Activated CD8-positive, alpha-beta T cell treated with anti-CD3 and anti-CD28 coated beads for 36 hours (primary cell): Measurements from ENCODE around the gene APAF1. TPM values are rescaled to one million over a fixed set of nuclear protein-coding genes. Genes with fewer than 3 reads are reported as not detected.

Experiments
- ATAC-seq: fragments of 200-7000 bp; cut with Tn5 transposase; one replicate; pipeline ENCODE4 v1.10.0; 2021; ENCODE audit warnings: mild to moderate bottlenecking, moderate library complexity
- CTCF ChIA-PET: fragments of 350-600 bp; sonication (Branson Sonifier 250); formaldehyde crosslinking; loops from one replicate; lab custom pipeline; 2021; ENCODE audit warnings: antibody characterized with exemption; lab: Charles Lee
- POLR2A ChIA-PET: fragments of 350-600 bp; sonication (Branson Sonifier 250); formaldehyde crosslinking; loops from one replicate; lab custom pipeline; 2021; ENCODE audit warnings: antibody characterized with exemption; lab: Charles Lee
- DNase-seq: peaks from one replicate; pipeline ENCODE4 v3.0.0-alpha.2; 2020
- H3K27ac Mint-ChIP-seq: one replicate; pipeline ENCODE4 v1.8.0; 2021; ENCODE audit warnings: mild to moderate bottlenecking, mixed read lengths
- H3K27me3 Mint-ChIP-seq: one replicate; pipeline ENCODE4 v1.8.0; 2021; ENCODE audit warnings: mixed read lengths
- H3K36me3 Mint-ChIP-seq: one replicate; pipeline ENCODE4 v1.8.0; 2021; ENCODE audit warnings: low read depth, mixed read lengths
- H3K4me1 Mint-ChIP-seq: one replicate; pipeline ENCODE4 v1.8.0; 2021; ENCODE audit warnings: low read depth, mixed read lengths
- H3K4me3 Mint-ChIP-seq: one replicate; pipeline ENCODE4 v1.8.0; 2021; ENCODE audit warnings: mild to moderate bottlenecking, moderate library complexity, mixed read lengths
- H3K9me3 Mint-ChIP-seq: one replicate; pipeline ENCODE4 v1.8.0; 2021; ENCODE audit warnings: mixed read lengths
- intact Hi-C: fragments of 100-400 bp; cut with micrococcal nuclease; formaldehyde crosslinking; loops from one replicate; pipeline ENCODE4 v1.10.0; 2022
- total RNA-seq, 2 experiments: library from RNA; stranded (reverse); gene quantifications; one replicate each; pipeline ENCODE4 v1.2.3, GENCODE V29; 2021
- TF ChIP-seq, protein P1 (sequence below): fragments of 200-600 bp; IDR thresholded peaks from one replicate; pipeline ENCODE4 v1.8.0; 2022; ENCODE audit warnings: antibody characterized with exemption, mild to moderate bottlenecking

APAF1 gene
- total RNA-seq, 2 experiments from 2014 or later, result 14.3 to 17.9 TPM

DNA sequence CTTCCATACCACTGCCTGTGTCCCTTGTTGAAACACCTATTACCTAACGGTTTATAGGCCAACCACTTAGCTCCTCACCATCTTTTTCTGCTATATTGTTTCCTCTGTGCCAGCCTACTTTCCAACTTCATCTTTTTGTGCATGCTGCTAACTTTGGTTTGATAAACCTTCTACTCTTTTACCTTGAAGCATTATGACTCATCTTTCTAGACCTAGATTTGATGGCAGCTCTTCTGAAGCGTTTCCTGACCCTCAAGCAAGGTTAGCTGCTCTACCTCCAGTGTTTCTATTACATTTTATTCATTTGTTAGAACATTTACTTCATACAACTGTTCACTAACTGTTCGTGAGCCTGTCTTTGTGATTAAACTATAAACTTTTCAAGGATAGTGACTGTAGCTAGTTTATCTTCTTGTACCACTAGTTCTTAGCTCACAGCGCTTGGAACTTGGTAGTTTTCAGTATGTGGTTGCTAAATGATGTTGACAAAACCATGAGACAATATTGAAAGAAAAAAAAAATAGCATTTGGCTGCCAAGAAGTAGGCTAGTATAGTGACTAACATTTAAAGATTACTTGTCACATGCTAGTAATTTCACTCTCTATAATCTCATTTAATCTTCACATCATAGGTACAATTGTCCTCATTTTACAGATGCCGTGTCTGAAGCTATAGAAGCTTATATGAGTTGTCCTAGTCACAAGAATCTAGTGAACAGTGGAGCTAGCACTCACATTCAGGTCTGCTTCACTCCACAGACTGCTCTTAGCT lies 79.5 kb downstream of the APAF1 start:
- Mint-ChIP-seq H3K9me3 (no peaks in the 10 kb centered on the region), H3K4me3 (no peak overlapping the region), H3K4me1 (peaks cover 2% of the 10 kb centered on the region), H3K27ac (no peak overlapping the region), H3K36me3 (peaks cover 23% of the 10 kb centered on the region), H3K27me3 (no peaks in the 10 kb centered on the region)
- no peak for ATAC-seq
- intact Hi-C loops, result no loop called here
- POLR2A ChIA-PET, result no interaction called here
- TF ChIP-seq, protein P1, sequence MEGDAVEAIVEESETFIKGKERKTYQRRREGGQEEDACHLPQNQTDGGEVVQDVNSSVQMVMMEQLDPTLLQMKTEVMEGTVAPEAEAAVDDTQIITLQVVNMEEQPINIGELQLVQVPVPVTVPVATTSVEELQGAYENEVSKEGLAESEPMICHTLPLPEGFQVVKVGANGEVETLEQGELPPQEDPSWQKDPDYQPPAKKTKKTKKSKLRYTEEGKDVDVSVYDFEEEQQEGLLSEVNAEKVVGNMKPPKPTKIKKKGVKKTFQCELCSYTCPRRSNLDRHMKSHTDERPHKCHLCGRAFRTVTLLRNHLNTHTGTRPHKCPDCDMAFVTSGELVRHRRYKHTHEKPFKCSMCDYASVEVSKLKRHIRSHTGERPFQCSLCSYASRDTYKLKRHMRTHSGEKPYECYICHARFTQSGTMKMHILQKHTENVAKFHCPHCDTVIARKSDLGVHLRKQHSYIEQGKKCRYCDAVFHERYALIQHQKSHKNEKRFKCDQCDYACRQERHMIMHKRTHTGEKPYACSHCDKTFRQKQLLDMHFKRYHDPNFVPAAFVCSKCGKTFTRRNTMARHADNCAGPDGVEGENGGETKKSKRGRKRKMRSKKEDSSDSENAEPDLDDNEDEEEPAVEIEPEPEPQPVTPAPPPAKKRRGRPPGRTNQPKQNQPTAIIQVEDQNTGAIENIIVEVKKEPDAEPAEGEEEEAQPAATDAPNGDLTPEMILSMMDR, result no peak
- no peak for DNase-seq
- CTCF ChIA-PET, result interaction anchor here (0.9 to 2.3 kb wide), 6 partner anchors 13 to 274 kb away, joined by 3 to 12 read pairs (median 6); no protein-coding TSS in a partner anchor

DNA sequence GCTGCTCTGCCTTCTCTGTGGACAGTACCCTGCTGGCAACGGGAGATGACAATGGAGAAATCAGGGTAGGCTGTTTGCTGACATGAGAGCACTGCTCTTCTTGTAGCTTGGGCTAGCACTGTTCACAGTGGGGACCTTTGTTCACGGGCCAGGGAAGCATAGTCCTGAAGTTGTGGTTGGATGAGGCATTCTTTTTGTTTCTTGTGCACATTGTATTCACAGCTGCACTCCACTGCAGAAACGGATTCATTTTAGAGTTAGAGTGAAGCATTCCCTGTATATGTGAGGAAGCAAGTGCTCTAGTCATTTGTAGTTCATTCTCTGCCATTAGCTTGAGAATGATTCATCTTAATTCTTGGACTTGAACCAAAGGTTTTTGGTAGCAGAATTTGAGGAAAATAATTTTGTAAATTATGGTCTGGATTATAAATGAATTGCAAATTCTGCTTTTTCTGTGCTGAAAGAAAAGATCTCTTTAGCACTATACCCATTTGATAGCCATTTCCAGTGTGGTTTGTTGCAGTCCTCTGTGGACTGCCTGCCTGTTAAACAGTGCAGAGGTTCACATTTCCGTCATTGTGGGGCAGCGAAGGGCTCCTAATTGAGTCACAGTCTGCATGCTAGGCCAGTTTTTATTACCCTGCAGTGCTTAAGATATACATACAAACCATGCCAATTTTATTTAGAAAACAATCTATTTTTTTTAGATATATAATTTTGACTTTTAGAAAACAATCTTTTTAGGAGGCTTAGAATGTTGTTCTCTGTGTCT lies 80.6 kb downstream of the APAF1 start:
- TF ChIP-seq, protein P1, result peak; percentile 69
- ATAC-seq, result peak; percentile 98
- H3K27me3 Mint-ChIP-seq, result no peaks in the 10 kb centered on the region
- ChIA-PET POLR2A (no interaction called here), CTCF (interaction anchor here (0.7 to 2.3 kb wide), 10 partner anchors 9 to 273 kb away, joined by 3 to 12 read pairs (median 5); no protein-coding TSS in a partner anchor)
- peaks cover 2% of the 10 kb centered on the region for H3K4me1 Mint-ChIP-seq
- DNase-seq, result peak; percentile 81
- H3K9me3 Mint-ChIP-seq, result no peaks in the 10 kb centered on the region
- peaks cover 23% of the 10 kb centered on the region for H3K36me3 Mint-ChIP-seq
- no peak overlapping the region for H3K27ac Mint-ChIP-seq
- H3K4me3 Mint-ChIP-seq, result no peak overlapping the region
- intact Hi-C loops, result no loop called here

DNA sequence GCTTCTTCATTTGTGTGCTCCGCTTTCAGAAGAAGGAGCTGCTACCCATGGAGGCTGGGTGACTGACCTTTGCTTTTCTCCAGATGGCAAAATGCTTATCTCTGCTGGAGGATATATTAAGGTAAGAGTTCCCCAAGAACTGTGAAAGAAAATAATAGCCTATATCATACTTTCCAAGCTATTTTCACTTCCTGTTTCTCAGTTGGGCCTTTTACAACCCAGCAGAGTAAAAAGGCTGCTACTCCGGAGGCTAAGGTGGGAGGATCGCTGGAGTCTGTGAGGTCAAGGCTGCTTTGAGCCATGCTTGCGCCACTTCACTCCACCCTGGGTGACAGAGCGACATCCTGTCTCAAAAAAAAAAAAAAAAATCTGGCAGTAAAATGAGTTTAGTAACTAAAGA lies 82.1 kb downstream of the APAF1 start:
- CTCF ChIA-PET, result interaction anchor here (0.8 to 1.0 kb wide), 3 partner anchors 15 to 271 kb away, joined by 3 read pairs; no protein-coding TSS in a partner anchor
- Mint-ChIP-seq H3K36me3 (peaks cover 28% of the 10 kb centered on the region), H3K27me3 (no peaks in the 10 kb centered on the region), H3K9me3 (no peaks in the 10 kb centered on the region), H3K4me1 (peaks cover 2% of the 10 kb centered on the region), H3K4me3 (no peak overlapping the region), H3K27ac (no peak overlapping the region)
- ATAC-seq, result no peak
- TF ChIP-seq, protein P1, result no peak
- POLR2A ChIA-PET, result no interaction called here
- intact Hi-C loops, result no loop called here
- no peak for DNase-seq

DNA sequence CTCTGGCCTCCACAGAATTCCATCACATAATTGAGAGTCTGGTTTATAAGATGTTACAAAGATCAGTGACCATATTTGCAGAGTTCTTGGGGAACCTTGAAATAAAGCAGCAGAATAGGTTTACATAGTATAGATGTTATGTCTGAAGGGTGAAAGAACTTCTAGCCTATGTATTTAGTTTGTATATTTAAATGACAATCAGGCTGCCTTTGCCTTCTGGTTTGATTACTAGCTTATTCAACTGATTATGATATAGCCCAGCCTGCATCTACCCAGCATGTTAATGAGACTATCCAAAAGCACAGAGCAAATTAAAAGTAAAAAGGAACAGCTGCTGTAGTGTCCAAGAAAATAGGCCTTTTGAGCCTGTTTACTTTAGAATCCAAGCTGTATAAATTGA lies 85.3 kb downstream of the APAF1 start:
- TF ChIP-seq, protein P1, result no peak
- H3K9me3 Mint-ChIP-seq, result no peaks in the 10 kb centered on the region
- DNase-seq (no peak), ATAC-seq (no peak)
- no peak overlapping the region for H3K4me3 Mint-ChIP-seq
- intact Hi-C loops, result no loop called here
- ChIA-PET CTCF (interaction anchor here (1.0 to 1.5 kb wide), 3 partner anchors 8 to 269 kb away, joined by 3 to 6 read pairs (median 3); no protein-coding TSS in a partner anchor), POLR2A (interaction anchor here (1.2 kb wide), 1 partner anchor 9 kb away, joined by 3 read pairs; no protein-coding TSS in a partner anchor)
- H3K4me1 Mint-ChIP-seq, result no peaks in the 10 kb centered on the region
- H3K27me3 Mint-ChIP-seq, result no peaks in the 10 kb centered on the region
- peaks cover 19% of the 10 kb centered on the region for H3K36me3 Mint-ChIP-seq
- H3K27ac Mint-ChIP-seq, result no peak overlapping the region
